Measurements from ENCODE around the gene SEZ6L. TPM values are rescaled to one million over a fixed set of nuclear protein-coding genes. Genes with fewer than 3 reads are reported as not detected.

SEZ6L gene
- total RNA-seq, 1 experiment from 2014 or later, result 0.13 TPM

DNA sequence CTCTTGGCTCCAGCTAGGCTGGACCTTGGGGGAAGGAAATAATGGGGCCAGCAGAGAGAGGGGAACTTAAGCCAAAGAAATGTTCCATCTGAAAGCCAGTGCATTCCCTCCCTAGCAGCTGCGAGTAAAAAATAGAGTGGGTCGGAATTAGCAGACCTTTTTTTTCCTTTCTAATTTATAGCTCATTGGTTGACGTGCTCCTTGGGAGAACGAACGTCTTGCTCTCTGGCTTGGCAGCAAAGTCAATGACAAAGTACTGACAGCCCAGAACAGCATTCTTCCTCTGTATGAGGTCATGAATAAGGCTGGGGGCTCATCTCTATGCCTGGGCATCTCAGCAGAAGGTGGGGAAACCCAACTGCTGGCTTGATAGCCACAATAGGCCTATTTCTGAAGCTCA is 65.0 kb downstream of the SEZ6L start:
- Mint-ChIP-seq H3K36me3 (ENCODE audit: insufficient read depth in 1 of 3, low read depth in 3 of 3) (no peaks in the 10 kb centered on the region), H3K27me3 (ENCODE audit: low read depth) (peaks cover 52% of the 10 kb centered on the region), H3K27ac (no peak overlapping the region), H3K9me3 (peaks cover 5 to 7% of the 10 kb centered on the region in 2 experiments; a peak in 2 of 5 replicates), H3K4me3 (no peak overlapping the region), H3K4me1 (no peaks in the 10 kb centered on the region)
- H3T11ph ChIP-seq (ENCODE audit: low read length), result no peak overlapping the region
- H2AK5ac ChIP-seq (ENCODE audit: insufficient read length, low read length), result no peak overlapping the region
- no peak overlapping the region for H3K23ac ChIP-seq (ENCODE audit: insufficient read length, low read depth, low read length)
- H4K5ac ChIP-seq (ENCODE audit: insufficient read length, low read depth, low read length), result no peak overlapping the region
- DNase-seq, result no peak
- no peak overlapping the region for H3K4me2 ChIP-seq (ENCODE audit: insufficient read depth, insufficient read length, low read length)
- no peak overlapping the region for H3K56ac ChIP-seq (ENCODE audit: insufficient read length, low read depth, low read length)
- H3K23me2 ChIP-seq (ENCODE audit: insufficient read length, low read depth, low read length, poor library complexity, severe bottlenecking), result no peaks in the 10 kb centered on the region
- no peak overlapping the region for H2BK15ac ChIP-seq (ENCODE audit: low read depth, low read length)
- no peak overlapping the region for H2BK12ac ChIP-seq (ENCODE audit: insufficient read length, low read depth, low read length)
- H3K9ac ChIP-seq (ENCODE audit: extremely low read depth, insufficient read length, low read length), result no peak overlapping the region
- no peak overlapping the region for H2BK5ac ChIP-seq (ENCODE audit: insufficient read length, low read length)
- H2AFZ ChIP-seq (ENCODE audit: low read length), result no peak overlapping the region
- H4K91ac ChIP-seq (ENCODE audit: insufficient read length, low read depth, low read length), result no peak overlapping the region
- no peak overlapping the region for H3K27ac ChIP-seq (ENCODE audit: insufficient read length, low read depth, low read length)
- no peaks in the 10 kb centered on the region for H3K4me1 ChIP-seq (ENCODE audit: insufficient read depth, low read length)
- H3K79me2 ChIP-seq (ENCODE audit: insufficient read depth, low read length), result no peaks in the 10 kb centered on the region
- no peak overlapping the region for H3K14ac ChIP-seq (ENCODE audit: insufficient read depth, low read length)
- WGBS (ENCODE audit: extremely low coverage, insufficient read length, low lambda C conversion rate), result no CpG with 5 or more reads among the region's 5 CpGs
- TF ChIP-seq, protein P1, sequence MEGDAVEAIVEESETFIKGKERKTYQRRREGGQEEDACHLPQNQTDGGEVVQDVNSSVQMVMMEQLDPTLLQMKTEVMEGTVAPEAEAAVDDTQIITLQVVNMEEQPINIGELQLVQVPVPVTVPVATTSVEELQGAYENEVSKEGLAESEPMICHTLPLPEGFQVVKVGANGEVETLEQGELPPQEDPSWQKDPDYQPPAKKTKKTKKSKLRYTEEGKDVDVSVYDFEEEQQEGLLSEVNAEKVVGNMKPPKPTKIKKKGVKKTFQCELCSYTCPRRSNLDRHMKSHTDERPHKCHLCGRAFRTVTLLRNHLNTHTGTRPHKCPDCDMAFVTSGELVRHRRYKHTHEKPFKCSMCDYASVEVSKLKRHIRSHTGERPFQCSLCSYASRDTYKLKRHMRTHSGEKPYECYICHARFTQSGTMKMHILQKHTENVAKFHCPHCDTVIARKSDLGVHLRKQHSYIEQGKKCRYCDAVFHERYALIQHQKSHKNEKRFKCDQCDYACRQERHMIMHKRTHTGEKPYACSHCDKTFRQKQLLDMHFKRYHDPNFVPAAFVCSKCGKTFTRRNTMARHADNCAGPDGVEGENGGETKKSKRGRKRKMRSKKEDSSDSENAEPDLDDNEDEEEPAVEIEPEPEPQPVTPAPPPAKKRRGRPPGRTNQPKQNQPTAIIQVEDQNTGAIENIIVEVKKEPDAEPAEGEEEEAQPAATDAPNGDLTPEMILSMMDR (conservative IDR thresholded peaks at IDR 0.05), result no peak
- no peak overlapping the region for H4K8ac ChIP-seq (replicated peaks; ENCODE audit: insufficient read length, low read depth, low read length)
- no peak overlapping the region for H2BK120ac ChIP-seq (ENCODE audit: low read depth, low read length, poor library complexity, severe bottlenecking)
- no peaks in the 10 kb centered on the region for H4K20me1 ChIP-seq (ENCODE audit: control insufficient read depth, insufficient read depth, insufficient read length)
- no peaks in the 10 kb centered on the region for H3K27me3 ChIP-seq (ENCODE audit: insufficient read depth, low read length)
- H2BK20ac ChIP-seq (ENCODE audit: low read depth, low read length, poor library complexity, severe bottlenecking), result no peak overlapping the region
- no peaks in the 10 kb centered on the region for H3K79me1 ChIP-seq (ENCODE audit: insufficient read depth, low read depth, low read length, poor library complexity, severe bottlenecking)
- H3K18ac ChIP-seq (ENCODE audit: insufficient read length, low read depth, low read length), result no peak overlapping the region
- H3K9me3 ChIP-seq (ENCODE audit: control insufficient read depth, low read depth, low read length), result no peaks in the 10 kb centered on the region
- H3K4ac ChIP-seq (ENCODE audit: low read depth, low read length), result no peak overlapping the region
